Upper lobe of left lung (tissue), 6 donors: ENCODE data around the gene OR2F1. TPM values are rescaled to one million over a fixed set of nuclear protein-coding genes. Genes with fewer than 3 reads are reported as not detected.
"Not testable (repeated sequence)": the region's sequence is repeated elsewhere in the genome, so short reads cannot be mapped to it uniquely, and the experiment has no call there.

Experiments
- ATAC-seq, 2 donors: fragments of 200-7000 bp; cut with Tn5 transposase; one replicate each; pipeline ENCODE4 v1.9.1; 2022; ENCODE audit warnings: mild to moderate bottlenecking in 2 of 2, moderate library complexity in 2 of 2; ENCODE audit not compliant: low FRiP score in 2 of 2
- DNase-seq, 2 donors: peaks; one replicate each; pipeline ENCODE4 v3.0.0-alpha.2; 2019 to 2020
- H3K27ac ChIP-seq, 4 donors: fragments of 200-600 bp; sonication (generic); one replicate each; pipeline ENCODE4 v1.5.1; 2016 to 2019
- H3K27me3 ChIP-seq, 4 donors: fragments of 200-600 bp; sonication (generic); one replicate each; pipeline ENCODE4 v1.5.1; 2017 to 2019
- H3K36me3 ChIP-seq, 4 donors: fragments of 200-600 bp; sonication (generic); one replicate each; pipeline ENCODE4 v1.5.1; 2016 to 2019
- H3K4me1 ChIP-seq, 4 donors: fragments of 200-600 bp; sonication (generic); one replicate each; pipeline ENCODE4 v1.5.1; 2018 to 2019
- H3K4me3 ChIP-seq, 4 donors: fragments of 200-600 bp; sonication (generic); one replicate each; pipeline ENCODE4 v1.5.1; 2017 to 2019; ENCODE audit warnings: mild to moderate bottlenecking in 2 of 4, moderate library complexity in 1 of 4
- H3K9me3 ChIP-seq, 4 donors: fragments of 200-600 bp; sonication (generic); one replicate each; pipeline ENCODE4 v1.5.1; 2018 to 2019
- EP300 ChIP-seq, 4 donors: sonication (generic); formaldehyde crosslinking; IDR thresholded peaks; one replicate each; pipeline ENCODE4 v1.5.1; 2017; ENCODE audit warnings: antibody characterized with exemption in 4 of 4, control low read depth in 2 of 4
- POLR2A ChIP-seq, 4 donors: fragments of 450-650 bp; IDR thresholded peaks; one replicate each; pipeline ENCODE4 v1.5.1; 2016 to 2017; ENCODE audit warnings: antibody characterized with exemption in 4 of 4, mild to moderate bottlenecking in 2 of 4
- POLR2AphosphoS5 ChIP-seq, 2 donors: sonication (generic); formaldehyde crosslinking; IDR thresholded peaks; one replicate each; pipeline ENCODE4 v1.5.1; 2017; ENCODE audit warnings: antibody characterized with exemption in 2 of 2
- whole genome bisulfite sequencing, 2 donors: methylation state at CpG; one replicate each; pipeline ENCODE4 v1.1.5; 2017 to 2018; 5-methylcytosine and 5-hydroxymethylcytosine counted together
- total RNA-seq, 6 donors: library from RNA; depleted of rRNA in 4 of 6; stranded (reverse); fragments of >200 nt in 4 of 6; gene quantifications; one replicate each; pipeline versions ENCODE4 v1.1.0 to v1.2.1, GENCODE V29; 2016 to 2021
- TF ChIP-seq, protein P1 (sequence below), 6 experiments: fragments of 450-650 bp in 4 of 6; fragments of 200-600 bp in 2 of 6; sonication (generic) in 2 of 6; IDR thresholded peaks; one replicate each; pipeline ENCODE4 v1.5.1; 2016 to 2019; ENCODE audit warnings: antibody characterized with exemption in 6 of 6
- donor health status: DM: no; HTN: no; CAD: no; lungs with moderate emphysema.
- donor health status: DM: no; HTN: yes; CAD: no; lungs with severe emphysema.

OR2F1 gene
- total RNA-seq, 6 donors from 2014 or later, result not detected

DNA sequence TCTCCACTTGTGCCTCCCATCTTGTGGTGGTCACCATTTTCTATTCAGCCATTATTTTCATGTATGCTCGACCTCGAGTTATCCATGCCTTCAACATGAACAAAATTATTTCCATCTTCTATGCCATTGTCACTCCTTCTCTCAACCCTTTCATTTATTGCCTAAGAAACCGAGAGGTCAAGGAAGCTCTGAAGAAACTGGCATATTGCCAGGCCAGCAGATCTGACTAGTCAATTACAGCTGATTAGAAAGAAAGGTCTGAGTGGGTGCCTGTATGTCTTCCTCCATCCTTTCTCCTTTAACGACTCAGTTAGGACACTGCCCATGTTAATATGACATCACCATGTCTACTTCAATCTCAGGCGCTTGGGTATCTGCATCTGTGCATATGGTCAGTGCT, 50.1 kb downstream of the OR2F1 start:
- 63 to 67% methylated on average over 5 of the region's 5 CpGs for WGBS, 2 donors

DNA sequence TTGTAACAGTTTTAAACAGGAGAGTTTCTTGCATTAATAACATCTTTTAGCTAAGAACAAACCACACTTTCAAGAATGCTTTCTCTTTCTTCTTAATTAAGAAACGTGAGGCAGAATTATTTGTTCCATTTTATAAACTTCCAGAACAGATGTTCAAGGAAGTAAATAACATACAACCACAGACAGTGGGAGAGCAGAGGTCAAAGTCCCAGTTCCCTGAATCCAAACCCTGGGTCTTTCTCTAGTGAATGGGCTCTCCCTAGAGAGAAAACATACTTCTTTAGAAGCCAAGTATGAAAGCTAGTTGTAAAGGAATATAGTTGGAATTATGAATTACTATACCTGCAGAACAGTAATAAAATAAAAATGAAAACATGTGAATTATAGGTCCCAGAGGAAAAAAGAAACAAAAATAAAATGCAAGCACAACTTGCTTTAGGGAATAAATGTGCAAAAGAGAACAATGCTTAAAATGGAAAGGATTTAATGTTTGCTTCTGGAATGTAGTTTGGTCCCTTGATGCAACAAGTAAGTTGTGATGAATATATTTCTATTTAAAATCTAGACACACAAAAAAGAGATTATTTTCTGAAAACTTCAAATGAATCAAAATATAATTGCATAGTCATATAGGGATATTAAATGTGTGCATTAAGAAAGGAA, 51.5 kb downstream of the OR2F1 start:
- ATAC-seq (no peak), DNase-seq (no peak)
- H3K4me3 ChIP-seq, result no peak overlapping the region
- no peak for TF ChIP-seq POLR2A (IDR thresholded peaks at IDR 0.05)
- TF ChIP-seq, protein P1, sequence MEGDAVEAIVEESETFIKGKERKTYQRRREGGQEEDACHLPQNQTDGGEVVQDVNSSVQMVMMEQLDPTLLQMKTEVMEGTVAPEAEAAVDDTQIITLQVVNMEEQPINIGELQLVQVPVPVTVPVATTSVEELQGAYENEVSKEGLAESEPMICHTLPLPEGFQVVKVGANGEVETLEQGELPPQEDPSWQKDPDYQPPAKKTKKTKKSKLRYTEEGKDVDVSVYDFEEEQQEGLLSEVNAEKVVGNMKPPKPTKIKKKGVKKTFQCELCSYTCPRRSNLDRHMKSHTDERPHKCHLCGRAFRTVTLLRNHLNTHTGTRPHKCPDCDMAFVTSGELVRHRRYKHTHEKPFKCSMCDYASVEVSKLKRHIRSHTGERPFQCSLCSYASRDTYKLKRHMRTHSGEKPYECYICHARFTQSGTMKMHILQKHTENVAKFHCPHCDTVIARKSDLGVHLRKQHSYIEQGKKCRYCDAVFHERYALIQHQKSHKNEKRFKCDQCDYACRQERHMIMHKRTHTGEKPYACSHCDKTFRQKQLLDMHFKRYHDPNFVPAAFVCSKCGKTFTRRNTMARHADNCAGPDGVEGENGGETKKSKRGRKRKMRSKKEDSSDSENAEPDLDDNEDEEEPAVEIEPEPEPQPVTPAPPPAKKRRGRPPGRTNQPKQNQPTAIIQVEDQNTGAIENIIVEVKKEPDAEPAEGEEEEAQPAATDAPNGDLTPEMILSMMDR (IDR thresholded peaks at IDR 0.05), result no peak
- no peak for TF ChIP-seq EP300 (IDR thresholded peaks at IDR 0.05)
- no peak for TF ChIP-seq POLR2AphosphoS5 (IDR thresholded peaks at IDR 0.05)
- H3K27me3 ChIP-seq, result no peaks in the 10 kb centered on the region
- H3K36me3 ChIP-seq, result no peaks in the 10 kb centered on the region
- H3K27ac ChIP-seq, result no peak overlapping the region
- WGBS, 2 donors, result 41 to 43% methylated on average over 1 of the region's 1 CpG
- peaks cover 0 to 4% (median 1%) of the 10 kb centered on the region in 4 donors for H3K9me3 ChIP-seq
- H3K4me1 ChIP-seq, result no peaks in the 10 kb centered on the region

More for the DNA sequence above, 50.1 kb downstream of the OR2F1 start:
- Histone ChIP-seq H3K9me3 (peaks cover 0 to 4% (median 1%) of the 10 kb centered on the region in 4 donors), H3K27ac (no peak overlapping the region), H3K4me1 (no peaks in the 10 kb centered on the region), H3K4me3 (no peak overlapping the region), H3K27me3 (no peaks in the 10 kb centered on the region), H3K36me3 (no peaks in the 10 kb centered on the region)
- ATAC-seq (no peak), DNase-seq (no peak)
- TF ChIP-seq POLR2A (IDR thresholded peaks at IDR 0.05), result no peak
- no peak for TF ChIP-seq POLR2AphosphoS5 (IDR thresholded peaks at IDR 0.05)
- TF ChIP-seq, protein P1 (IDR thresholded peaks at IDR 0.05), result no peak
- no peak for TF ChIP-seq EP300 (IDR thresholded peaks at IDR 0.05)

DNA sequence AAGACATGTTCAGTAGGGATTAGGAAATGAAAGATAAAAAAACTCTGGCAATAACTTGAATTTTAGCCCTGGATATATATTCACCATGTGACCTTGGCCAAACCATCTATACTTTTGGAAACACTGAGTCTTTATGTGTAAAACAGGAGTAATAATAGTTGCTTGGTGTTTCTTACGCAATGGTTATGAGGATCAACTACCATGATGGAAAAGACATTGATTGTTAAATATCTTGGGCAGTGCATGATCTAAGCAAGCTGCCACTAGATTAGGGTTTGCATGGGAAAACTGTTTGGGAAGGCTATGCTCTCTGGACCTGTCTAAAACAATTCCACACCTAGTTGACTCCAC, 52.0 kb downstream of the OR2F1 start:
- H3K4me1 ChIP-seq, result no peaks in the 10 kb centered on the region
- H3K36me3 ChIP-seq, result no peaks in the 10 kb centered on the region
- no peak overlapping the region for H3K4me3 ChIP-seq
- TF ChIP-seq, protein P1 (IDR thresholded peaks at IDR 0.05), result no peak
- TF ChIP-seq POLR2AphosphoS5 (IDR thresholded peaks at IDR 0.05), result no peak
- TF ChIP-seq EP300 (IDR thresholded peaks at IDR 0.05), result no peak
- no peak for TF ChIP-seq POLR2A (IDR thresholded peaks at IDR 0.05)
- 83 to 89% methylated on average over 1 of the region's 1 CpG for WGBS, 2 donors
- peaks cover 0 to 4% (median 1%) of the 10 kb centered on the region in 4 donors for H3K9me3 ChIP-seq
- H3K27me3 ChIP-seq, result no peaks in the 10 kb centered on the region
- ATAC-seq (no peak), DNase-seq (no peak)
- H3K27ac ChIP-seq, result no peak overlapping the region

DNA sequence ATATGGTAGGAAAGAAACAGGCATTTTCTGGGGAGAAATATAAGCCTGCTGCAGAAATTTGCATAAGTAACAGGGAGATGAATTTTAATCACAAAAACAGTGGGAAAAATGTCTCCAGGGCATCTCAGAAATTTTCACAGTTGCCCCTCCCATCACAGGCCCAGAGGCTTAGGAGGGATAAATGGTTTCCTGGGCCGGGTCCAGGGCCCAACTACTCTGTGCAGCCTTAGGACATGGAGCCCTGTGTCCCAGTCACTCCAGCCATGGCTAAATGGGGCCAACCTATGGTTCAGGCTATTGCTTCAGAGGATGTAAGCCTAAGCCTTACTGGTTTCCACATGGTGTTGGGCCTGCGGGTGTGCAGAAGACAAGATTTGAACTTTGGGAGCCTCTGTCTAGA, 54.7 kb downstream of the OR2F1 start:
- no peak overlapping the region for H3K4me3 ChIP-seq
- TF ChIP-seq EP300 (IDR thresholded peaks at IDR 0.05), result no peak
- TF ChIP-seq POLR2A (IDR thresholded peaks at IDR 0.05), result no peak
- TF ChIP-seq POLR2AphosphoS5 (IDR thresholded peaks at IDR 0.05), result no peak
- TF ChIP-seq, protein P1 (IDR thresholded peaks at IDR 0.05), result no peak
- no peak for DNase-seq
- H3K4me1 ChIP-seq, result no peaks in the 10 kb centered on the region
- no peaks in the 10 kb centered on the region for H3K27me3 ChIP-seq
- H3K36me3 ChIP-seq, result no peaks in the 10 kb centered on the region
- 82 to 100% methylated on average over 1 to 2 of the region's 2 CpGs for WGBS, 2 donors
- no peak overlapping the region for H3K27ac ChIP-seq
- peaks cover 0 to 4% (median 1%) of the 10 kb centered on the region in 4 donors for H3K9me3 ChIP-seq
- no peak for ATAC-seq

DNA sequence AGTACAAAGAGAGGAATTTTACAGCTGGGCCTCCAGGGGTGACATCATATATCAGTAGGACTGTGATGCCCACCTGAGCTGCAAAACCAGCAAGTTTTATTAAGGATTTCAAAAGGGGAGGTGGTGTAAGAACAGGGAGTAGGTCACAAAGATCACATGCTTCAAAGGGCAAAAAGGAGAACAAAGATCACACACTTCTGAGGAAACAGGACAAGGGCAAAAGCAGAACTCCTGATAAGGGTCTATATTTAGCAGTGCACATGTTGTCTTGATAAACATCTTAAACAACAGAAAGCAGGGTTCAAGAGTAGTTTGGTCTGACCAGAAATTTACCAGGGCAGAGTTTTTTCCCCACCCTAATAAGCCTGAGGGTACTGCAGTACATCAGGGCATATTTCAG, 55.4 kb downstream of the OR2F1 start:
- H3K27ac ChIP-seq, H3K4me3 ChIP-seq, H3K9me3 ChIP-seq: not testable (repeated sequence)

DNA sequence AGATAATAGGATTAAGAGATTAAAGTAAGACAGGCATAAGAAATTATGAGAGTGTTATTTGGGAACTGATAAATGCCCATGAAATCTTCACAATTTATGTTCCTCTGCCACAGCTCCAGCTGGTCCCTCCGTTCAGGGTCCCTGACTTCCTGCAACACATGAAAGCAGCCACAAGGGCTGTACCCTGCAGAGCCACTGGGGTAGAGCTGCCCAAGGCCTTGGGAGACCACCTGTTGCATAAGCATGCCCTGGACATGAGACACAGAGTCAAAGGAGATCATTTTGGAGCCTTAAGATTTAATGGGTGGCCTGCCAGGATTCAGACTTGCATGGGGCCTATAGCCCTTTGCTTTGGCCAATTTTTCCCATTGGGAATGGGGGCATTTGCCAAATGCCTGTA, 56.2 kb downstream of the OR2F1 start:
- not testable (repeated sequence) for H3K4me3 ChIP-seq, H3K4me1 ChIP-seq, H3K27ac ChIP-seq, H3K9me3 ChIP-seq, ATAC-seq, H3K27me3 ChIP-seq, DNase-seq, H3K36me3 ChIP-seq
- 63 to 81% methylated on average over 1 of the region's 1 CpG for WGBS, 2 donors

More for the DNA sequence above, 55.4 kb downstream of the OR2F1 start:
- not testable (repeated sequence) for H3K4me1 ChIP-seq, ATAC-seq, H3K36me3 ChIP-seq, DNase-seq, H3K27me3 ChIP-seq
